Ovary (tissue), 3 donors: ENCODE measurements around the gene VASP.

Source experiments
- CTCF ChIP-seq, 3 donors: fragments of 450-650 bp in 2 of 3; fragments of 200-600 bp in 1 of 3; IDR thresholded peaks; one replicate each; pipeline versions ENCODE4 v1.5.1 to v1.8.0; 2016 to 2022; ENCODE audit warnings: antibody characterized with exemption in 3 of 3, mild to moderate bottlenecking in 1 of 3
- EP300 ChIP-seq: sonication (generic); formaldehyde crosslinking; IDR thresholded peaks from one replicate; pipeline ENCODE4 v1.6.1; 2017; ENCODE audit warnings: antibody characterized with exemption
- donor health status: DM: no; HTN: no; CAD: no.

- TF ChIP-seq CTCF (IDR thresholded peaks at IDR 0.05) (no peak), EP300 (no peak)
These were observed 62.5 kb downstream of the VASP start for GRCh38 chr19:45569619-45570421.
